GM19324 (cell line): ENCODE data around the gene PLXNB3.
"Not testable (repeated sequence)": the region's sequence is repeated elsewhere in the genome, so short reads cannot be mapped to it uniquely, and the experiment has no call there.

Experiments
- ATAC-seq: cut with Tn5 transposase; IDR thresholded peaks from one replicate; pipeline ENCODE4 v1.9.1; 2021; ENCODE audit warnings: mild to moderate bottlenecking, moderate library complexity; ENCODE audit not compliant: unreplicated experiment, low FRiP score

The PLXNB3 gene

GRCh38 chrX:153806999-153807575 is 43.0 kb downstream of the PLXNB3 start:
- ATAC-seq = no peak

GRCh38 chrX:153807976-153808375 is 43.9 kb downstream of the PLXNB3 start:
- ATAC-seq = no peak

GRCh38 chrX:153812220-153812619 is 48.2 kb downstream of the PLXNB3 start:
- ATAC-seq = no peak

- no peak for ATAC-seq
Measured at GRCh38 chrX:153813161-153813560, 49.1 kb downstream of the PLXNB3 start.

- no peak for ATAC-seq
Measured at GRCh38 chrX:153814591-153815315, 50.7 kb downstream of the PLXNB3 start.

- ATAC-seq = no peak
Measured at GRCh38 chrX:153816831-153817690, 53.0 kb downstream of the PLXNB3 start.

GRCh38 chrX:153818064-153818463 is 54.0 kb downstream of the PLXNB3 start:
- ATAC-seq = not testable (repeated sequence)

- ATAC-seq = no peak
Measured at GRCh38 chrX:153818571-153819383, 54.7 kb downstream of the PLXNB3 start.

GRCh38 chrX:153819384-153820040 is 55.5 kb downstream of the PLXNB3 start:
- no peak for ATAC-seq

- ATAC-seq = no peak
Measured at GRCh38 chrX:153820601-153821000, 56.6 kb downstream of the PLXNB3 start.

- no peak for ATAC-seq
Measured at GRCh38 chrX:153821066-153821465, 57.0 kb downstream of the PLXNB3 start.

GRCh38 chrX:153824348-153824747 is 60.3 kb downstream of the PLXNB3 start:
- ATAC-seq = no peak

GRCh38 chrX:153825042-153825441 is 61.0 kb downstream of the PLXNB3 start:
- ATAC-seq = no peak
